Glutamatergic neuron (in vitro differentiated cells): ENCODE measurements around the gene SDS. TPM values are rescaled to one million over a fixed set of nuclear protein-coding genes. Genes with fewer than 3 reads are reported as not detected.

ENCODE experiments used
- DNase-seq: peaks from one replicate; pipeline ENCODE4 v3.0.0; 2022
- H3K27ac Mint-ChIP-seq: one replicate; pipeline ENCODE4 v1.8.0; 2020; ENCODE audit warnings: mild to moderate bottlenecking, mixed read lengths, inconsistent platforms; ENCODE audit not compliant: unreplicated experiment
- H3K27me3 Mint-ChIP-seq: one replicate; pipeline ENCODE4 v1.8.0; 2020; ENCODE audit warnings: mild to moderate bottlenecking, moderate library complexity, mixed read lengths, inconsistent platforms; ENCODE audit not compliant: unreplicated experiment
- H3K36me3 Mint-ChIP-seq: one replicate; pipeline ENCODE4 v1.8.0; 2020; ENCODE audit warnings: mild to moderate bottlenecking, mixed read lengths, inconsistent platforms; ENCODE audit not compliant: unreplicated experiment
- H3K4me1 Mint-ChIP-seq: one replicate; pipeline ENCODE4 v1.8.0; 2020; ENCODE audit warnings: mild to moderate bottlenecking, low read depth, mixed read lengths, inconsistent platforms; ENCODE audit not compliant: unreplicated experiment
- H3K4me3 Mint-ChIP-seq: one replicate; pipeline ENCODE4 v1.8.0; 2020; ENCODE audit warnings: mild to moderate bottlenecking, mixed read lengths, inconsistent platforms; ENCODE audit not compliant: unreplicated experiment
- H3K9me3 Mint-ChIP-seq: one replicate; pipeline ENCODE4 v1.8.0; 2020; ENCODE audit warnings: mild to moderate bottlenecking, moderate library complexity, mixed read lengths, inconsistent platforms; ENCODE audit not compliant: unreplicated experiment
- total RNA-seq: library from RNA; stranded (reverse); fragmentation: NEBNext Ultra II Directional; extraction: Animal tissue kit (Norgen Biotek cat#: 25700); gene quantifications from one replicate; pipeline ENCODE4 v1.2.1, GENCODE V29; 2021; ENCODE audit not compliant: unreplicated experiment
- TF ChIP-seq, protein P1 (sequence below): fragments of 200-600 bp; sonication (generic); IDR thresholded peaks from one replicate; pipeline ENCODE4 v1.5.0; 2021; ENCODE audit not compliant: partially characterized antibody, unreplicated experiment

Gene SDS
- total RNA-seq, 1 donor from 2014 or later = not detected

DNA sequence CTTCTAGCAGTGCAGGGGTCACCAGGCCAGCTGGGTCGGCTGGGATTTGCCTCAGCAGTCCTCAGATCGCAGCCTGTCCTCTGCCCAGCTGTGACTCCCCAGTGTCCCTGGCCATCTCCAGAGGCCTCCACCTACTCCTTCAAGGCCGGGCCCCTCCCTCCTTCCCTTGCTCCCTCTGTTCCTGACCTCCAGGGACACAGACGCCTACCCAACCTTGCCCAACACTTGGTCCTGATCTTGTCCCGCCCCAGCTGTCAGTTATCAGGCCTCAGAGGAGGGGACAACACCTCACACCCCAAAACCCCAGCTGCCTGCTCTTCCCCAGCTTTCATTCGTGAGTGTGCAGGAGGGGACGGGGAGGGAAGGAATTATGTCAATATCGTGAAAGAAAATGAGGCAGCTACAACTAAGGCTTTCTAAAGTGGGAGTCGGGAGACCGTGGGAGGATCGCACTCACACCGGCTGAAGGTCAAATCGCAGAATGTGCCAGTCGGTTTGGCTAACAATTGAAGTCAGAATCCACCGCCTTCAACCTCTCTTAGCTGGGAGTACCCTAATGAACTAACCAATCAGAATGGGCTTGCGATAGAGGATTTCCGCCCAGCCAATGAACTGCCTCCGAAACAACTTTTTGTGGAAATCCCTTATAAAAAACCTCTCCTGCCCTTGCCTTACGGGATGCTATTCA is 54.7 kb downstream of the SDS start:
- DNase-seq = no peak
- H3K27ac Mint-ChIP-seq = no peak overlapping the region
- no peaks in the 10 kb centered on the region for H3K27me3 Mint-ChIP-seq
- no peaks in the 10 kb centered on the region for H3K36me3 Mint-ChIP-seq
- peaks cover 2% of the 10 kb centered on the region for H3K4me1 Mint-ChIP-seq
- TF ChIP-seq, protein P1, sequence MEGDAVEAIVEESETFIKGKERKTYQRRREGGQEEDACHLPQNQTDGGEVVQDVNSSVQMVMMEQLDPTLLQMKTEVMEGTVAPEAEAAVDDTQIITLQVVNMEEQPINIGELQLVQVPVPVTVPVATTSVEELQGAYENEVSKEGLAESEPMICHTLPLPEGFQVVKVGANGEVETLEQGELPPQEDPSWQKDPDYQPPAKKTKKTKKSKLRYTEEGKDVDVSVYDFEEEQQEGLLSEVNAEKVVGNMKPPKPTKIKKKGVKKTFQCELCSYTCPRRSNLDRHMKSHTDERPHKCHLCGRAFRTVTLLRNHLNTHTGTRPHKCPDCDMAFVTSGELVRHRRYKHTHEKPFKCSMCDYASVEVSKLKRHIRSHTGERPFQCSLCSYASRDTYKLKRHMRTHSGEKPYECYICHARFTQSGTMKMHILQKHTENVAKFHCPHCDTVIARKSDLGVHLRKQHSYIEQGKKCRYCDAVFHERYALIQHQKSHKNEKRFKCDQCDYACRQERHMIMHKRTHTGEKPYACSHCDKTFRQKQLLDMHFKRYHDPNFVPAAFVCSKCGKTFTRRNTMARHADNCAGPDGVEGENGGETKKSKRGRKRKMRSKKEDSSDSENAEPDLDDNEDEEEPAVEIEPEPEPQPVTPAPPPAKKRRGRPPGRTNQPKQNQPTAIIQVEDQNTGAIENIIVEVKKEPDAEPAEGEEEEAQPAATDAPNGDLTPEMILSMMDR = no peak
- peaks cover 2% of the 10 kb centered on the region for H3K9me3 Mint-ChIP-seq
- H3K4me3 Mint-ChIP-seq = no peak overlapping the region

DNA sequence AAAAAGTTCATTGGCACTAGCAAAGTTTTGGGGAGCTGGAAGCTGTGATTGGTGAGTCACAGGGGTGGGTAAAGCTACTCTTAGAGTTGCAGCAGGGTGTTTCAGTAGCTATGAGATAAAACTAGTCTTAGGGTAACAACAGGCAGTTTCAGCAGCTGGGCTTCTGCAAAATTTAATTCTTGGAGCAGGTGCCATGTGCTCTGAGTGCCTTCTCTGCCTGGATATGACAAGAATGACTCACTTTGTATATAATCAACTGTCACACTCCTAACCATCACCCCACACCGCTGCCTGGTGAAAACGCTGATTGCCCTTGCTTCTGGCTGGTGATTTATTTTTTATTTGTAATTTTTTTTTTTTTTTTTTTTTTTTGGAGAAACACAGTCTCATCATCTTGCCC is 55.8 kb downstream of the SDS start:
- Mint-ChIP-seq H3K36me3 (no peaks in the 10 kb centered on the region), H3K9me3 (peaks cover 2% of the 10 kb centered on the region)
- TF ChIP-seq, protein P1 = no peak

DNA sequence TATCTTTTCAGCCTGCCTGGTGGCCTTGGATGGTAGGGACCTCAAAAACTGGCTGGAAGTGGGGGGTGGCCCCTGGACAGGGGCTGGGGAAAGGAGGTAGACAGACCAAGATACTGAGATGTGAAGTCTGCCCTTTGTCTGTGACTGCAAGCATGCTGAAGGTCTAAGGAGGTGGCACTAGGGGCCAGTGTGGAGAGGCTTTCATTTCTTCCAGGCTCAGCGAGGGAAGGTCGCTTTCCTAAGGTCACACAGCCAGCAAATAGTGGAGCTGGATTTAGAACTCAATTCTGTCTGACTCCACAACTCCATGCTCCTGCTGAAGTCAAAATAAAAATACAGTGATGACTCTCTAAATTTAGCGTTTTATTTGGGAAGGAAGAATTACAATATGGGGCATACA is 56.6 kb downstream of the SDS start:
- Mint-ChIP-seq H3K27me3 (no peaks in the 10 kb centered on the region), H3K36me3 (no peaks in the 10 kb centered on the region), H3K9me3 (peaks cover 2% of the 10 kb centered on the region), H3K4me1 (peaks cover 2% of the 10 kb centered on the region), H3K27ac (no peak overlapping the region), H3K4me3 (no peak overlapping the region)
- TF ChIP-seq, protein P1 = no peak
- DNase-seq = no peak

More for the DNA sequence above, 55.8 kb downstream of the SDS start:
- no peaks in the 10 kb centered on the region for H3K27me3 Mint-ChIP-seq
- peaks cover 2% of the 10 kb centered on the region for H3K4me1 Mint-ChIP-seq
- DNase-seq = no peak
- no peak overlapping the region for H3K4me3 Mint-ChIP-seq
- no peak overlapping the region for H3K27ac Mint-ChIP-seq

DNA sequence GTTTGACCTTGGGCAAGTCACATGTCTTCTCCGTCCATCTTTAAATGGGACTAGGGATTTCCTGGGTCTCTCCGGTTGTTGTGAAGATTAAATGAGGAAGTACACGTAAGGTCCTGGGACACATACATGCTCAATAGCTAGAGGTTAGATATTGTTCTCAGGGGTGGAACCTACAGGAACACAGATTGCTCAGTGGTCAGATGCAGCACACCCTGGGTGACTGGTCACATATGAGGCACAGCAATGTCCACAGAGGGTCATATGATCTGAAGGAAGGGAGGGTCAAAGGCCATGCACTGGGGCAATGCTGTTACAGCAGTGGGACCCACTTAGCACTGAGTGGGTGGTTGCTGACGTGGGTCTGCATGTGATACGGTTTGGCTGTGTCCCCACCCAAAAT is 57.3 kb downstream of the SDS start:
- DNase-seq = no peak
- no peaks in the 10 kb centered on the region for H3K27me3 Mint-ChIP-seq
- TF ChIP-seq, protein P1 = no peak
- no peak overlapping the region for H3K4me3 Mint-ChIP-seq
- no peaks in the 10 kb centered on the region for H3K9me3 Mint-ChIP-seq
- no peaks in the 10 kb centered on the region for H3K36me3 Mint-ChIP-seq
- H3K4me1 Mint-ChIP-seq = peaks cover 2% of the 10 kb centered on the region
- no peak overlapping the region for H3K27ac Mint-ChIP-seq

DNA sequence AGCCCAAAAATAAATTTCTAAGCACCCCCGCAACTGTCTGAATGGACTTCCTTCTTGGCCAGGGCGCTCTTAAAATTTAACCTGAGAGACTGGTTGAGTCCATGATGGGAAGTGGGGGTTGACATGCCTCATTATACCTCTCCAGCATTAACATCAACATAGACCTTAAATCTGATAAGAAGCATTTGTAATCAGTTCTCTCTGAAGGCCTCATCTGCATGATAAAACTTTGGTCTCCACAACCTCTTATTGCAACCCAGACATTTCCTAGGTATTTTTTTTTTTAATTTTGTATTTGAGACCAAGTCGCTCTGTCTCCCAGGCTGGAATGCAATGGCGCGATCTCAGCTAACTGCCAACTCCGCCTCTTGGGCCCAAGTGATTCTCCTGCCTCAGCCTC is 58.4 kb downstream of the SDS start:
- Mint-ChIP-seq H3K27ac (no peak overlapping the region), H3K4me1 (peaks cover 2% of the 10 kb centered on the region), H3K9me3 (no peaks in the 10 kb centered on the region), H3K27me3 (no peaks in the 10 kb centered on the region), H3K4me3 (no peak overlapping the region), H3K36me3 (no peaks in the 10 kb centered on the region)
- TF ChIP-seq, protein P1 = no peak
- DNase-seq = no peak
